GM18870 (cell line): ENCODE measurements around the gene SP140L.
"Not testable (repeated sequence)": the region's sequence is repeated elsewhere in the genome, so short reads cannot be mapped to it uniquely, and the experiment has no call there.

Experiments used
- ATAC-seq: cut with Tn5 transposase; IDR thresholded peaks from one replicate; pipeline ENCODE4 v1.9.1; 2021; ENCODE audit warnings: moderate library complexity; ENCODE audit not compliant: unreplicated experiment

SP140L gene

GRCh38 chr2:230326453-230327417, at the start of gene SP140L:
SP140L (plus strand) TSS chr2:230327193; CDS start chr2:230327270, 77 bp downstream.
- ATAC-seq, result peak; percentile 80

DNA sequence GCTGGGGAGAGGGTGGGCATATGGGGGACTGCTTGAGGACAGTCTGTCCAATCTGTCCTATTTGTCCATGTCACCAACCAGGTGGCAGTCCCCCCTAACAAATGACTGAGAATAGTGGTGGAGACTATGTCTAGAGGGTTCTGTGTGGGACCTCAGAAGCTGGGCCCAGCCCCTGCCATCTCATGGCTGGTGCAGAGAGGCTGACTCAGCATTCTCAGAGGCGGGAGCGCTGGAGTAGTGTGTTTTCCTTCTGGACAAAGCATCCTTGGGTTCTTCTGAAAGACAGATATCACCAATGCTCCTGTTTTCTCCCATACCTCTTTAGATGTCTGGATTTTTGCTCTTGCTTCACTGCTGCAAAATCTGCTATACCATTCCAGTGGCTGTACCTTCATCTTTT, 44.1 kb upstream of the SP140L start:
- ATAC-seq, result no peak

DNA sequence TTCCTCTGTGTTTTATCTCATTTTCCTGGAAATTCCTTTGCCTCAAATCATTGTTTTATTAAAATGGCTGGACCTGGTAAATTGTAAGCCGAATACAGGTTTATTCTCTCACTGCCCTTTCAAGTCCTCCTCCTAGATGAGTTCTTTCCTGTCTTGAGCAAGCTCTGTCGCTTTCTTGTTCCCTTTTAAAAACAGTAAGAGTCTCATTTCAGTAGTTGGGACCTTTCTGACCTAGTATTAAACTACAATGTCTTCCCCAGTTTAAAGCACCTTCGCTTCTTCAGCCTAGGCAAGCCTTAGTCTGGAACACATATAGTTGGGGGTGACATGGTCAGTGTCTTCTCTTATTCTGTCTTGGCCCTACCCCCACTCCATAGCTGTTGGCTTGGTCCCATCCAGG, 40.9 kb upstream of the SP140L start:
- no peak for ATAC-seq

DNA sequence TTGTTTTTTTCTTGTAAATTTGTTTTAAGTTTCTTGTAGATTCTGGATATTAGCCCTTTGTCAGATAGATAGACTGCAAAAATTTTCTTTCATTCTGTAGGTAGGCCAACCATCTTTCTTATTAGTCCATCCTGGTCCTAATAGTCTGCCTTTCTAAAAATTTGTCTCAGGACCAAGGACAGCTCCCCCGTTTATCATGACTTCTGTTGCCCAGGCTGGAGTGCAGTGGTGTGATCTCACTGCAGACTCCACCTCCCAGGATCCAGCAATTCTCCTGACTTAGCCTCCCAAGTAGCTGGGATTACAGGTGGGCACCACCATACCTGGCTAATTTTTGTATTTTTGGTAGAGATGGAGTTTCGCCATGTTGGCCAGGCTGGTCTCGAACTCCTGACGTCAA, 37.7 kb upstream of the SP140L start:
- not testable (repeated sequence) for ATAC-seq

DNA sequence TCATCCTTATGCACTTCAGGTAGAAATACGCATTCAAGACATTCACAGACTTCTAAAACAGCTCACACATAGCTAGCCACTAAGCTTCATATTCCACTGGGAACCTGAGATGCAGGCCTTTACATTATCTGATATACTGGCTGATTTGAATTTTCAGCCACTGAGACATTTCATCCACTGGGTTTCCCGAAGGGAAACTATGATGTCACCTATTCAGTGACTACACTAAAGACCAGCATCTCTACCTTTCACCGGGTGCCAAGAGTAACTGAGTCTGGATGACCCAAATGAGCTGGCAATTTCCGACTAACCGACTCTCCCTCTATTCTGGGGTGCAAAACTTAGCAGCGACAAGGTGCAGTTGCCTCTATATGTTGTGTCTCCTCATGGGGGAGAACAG, 31.8 kb upstream of the SP140L start:
- no peak for ATAC-seq

DNA sequence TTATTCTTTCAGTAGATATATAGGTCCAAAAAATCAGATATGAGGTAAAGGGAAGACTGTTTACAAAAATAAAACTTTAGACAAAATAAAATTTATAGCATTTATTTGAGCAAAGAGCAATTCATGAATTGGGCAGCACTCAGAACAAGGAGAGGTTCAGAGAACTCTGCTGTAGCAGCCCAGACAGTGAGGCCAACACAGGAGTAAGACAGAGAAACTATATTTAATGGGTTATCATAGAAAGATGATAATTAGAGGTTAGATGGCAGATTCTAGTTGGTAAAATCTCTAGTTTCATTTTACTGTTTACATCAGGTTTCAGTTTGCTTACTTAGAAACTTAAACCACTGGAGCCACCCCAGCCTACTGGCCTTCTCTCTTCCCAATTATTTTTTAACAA, 30.1 kb upstream of the SP140L start:
- ATAC-seq, result no peak

DNA sequence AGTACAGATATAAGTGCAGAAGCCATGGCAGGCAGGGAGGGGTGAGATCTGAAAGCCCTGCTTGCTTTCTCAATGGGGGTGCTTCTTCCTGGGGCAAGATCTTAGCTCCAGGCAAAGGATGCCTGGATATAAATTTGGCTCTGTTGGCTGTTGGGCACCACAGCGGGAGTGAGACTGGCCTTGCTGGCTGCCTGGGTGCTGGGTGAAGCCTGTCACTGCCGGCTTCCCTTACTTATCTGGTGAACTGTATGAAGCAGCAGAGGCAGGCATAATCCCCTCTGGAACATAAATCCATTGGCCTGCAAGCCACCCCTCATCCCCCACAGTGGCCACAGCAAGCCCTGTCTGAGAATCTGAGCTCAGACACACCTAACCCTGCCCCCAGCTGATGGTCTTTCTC, 27.4 kb upstream of the SP140L start:
- ATAC-seq, result no peak

- no peak for ATAC-seq
Observed at GRCh38 chr2:230305416-230306275, 21.3 kb upstream of the SP140L start.

- ATAC-seq, result no peak
Observed at GRCh38 chr2:230306474-230306873, 20.5 kb upstream of the SP140L start.

DNA sequence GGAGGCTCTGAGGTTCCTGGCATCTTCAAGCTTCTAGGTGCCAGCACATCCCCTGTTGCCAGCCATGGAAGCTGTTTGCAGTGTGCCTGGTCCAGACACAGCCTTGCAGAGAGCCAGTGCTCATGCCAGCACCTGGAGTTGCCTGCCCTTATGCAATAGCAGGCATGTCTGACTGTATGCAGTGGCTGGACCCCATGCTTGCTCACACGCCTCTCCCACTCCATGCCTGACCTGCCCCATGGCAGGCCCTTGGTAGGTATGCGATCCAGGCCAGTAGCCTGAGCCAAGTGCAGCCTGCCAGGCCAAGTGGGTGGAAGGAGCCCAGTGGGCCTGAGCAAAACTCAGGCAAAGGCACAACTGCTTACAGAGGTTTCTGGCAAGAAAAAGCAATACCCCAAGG, 19.5 kb upstream of the SP140L start:
- no peak for ATAC-seq

- no peak for ATAC-seq
Observed at GRCh38 chr2:230308402-230309000, 18.5 kb upstream of the SP140L start.

DNA sequence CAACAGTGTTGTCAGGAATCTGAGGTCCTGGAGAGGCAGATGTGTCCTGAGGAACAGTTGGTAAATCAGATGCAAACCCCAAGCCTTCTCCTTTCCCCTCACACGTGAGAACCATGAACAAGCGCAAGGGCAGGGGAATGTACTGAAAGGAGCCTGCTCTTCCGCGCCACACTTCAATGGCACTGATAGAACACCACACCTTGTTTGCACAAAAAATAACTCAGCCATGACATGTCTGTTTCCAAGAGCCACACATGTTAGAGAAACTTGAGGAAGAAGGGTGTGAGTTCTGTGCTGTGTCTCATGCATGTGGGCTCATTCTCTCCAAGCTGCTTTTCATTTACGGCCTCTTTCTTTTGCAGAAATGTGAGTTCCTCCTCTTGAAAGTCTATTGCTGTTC, 16.2 kb upstream of the SP140L start:
- not testable (repeated sequence) for ATAC-seq

GRCh38 chr2:230311634-230312033, 15.4 kb upstream of the SP140L start:
- not testable (repeated sequence) for ATAC-seq

GRCh38 chr2:230312638-230313037, 14.4 kb upstream of the SP140L start:
- ATAC-seq, result no peak

DNA sequence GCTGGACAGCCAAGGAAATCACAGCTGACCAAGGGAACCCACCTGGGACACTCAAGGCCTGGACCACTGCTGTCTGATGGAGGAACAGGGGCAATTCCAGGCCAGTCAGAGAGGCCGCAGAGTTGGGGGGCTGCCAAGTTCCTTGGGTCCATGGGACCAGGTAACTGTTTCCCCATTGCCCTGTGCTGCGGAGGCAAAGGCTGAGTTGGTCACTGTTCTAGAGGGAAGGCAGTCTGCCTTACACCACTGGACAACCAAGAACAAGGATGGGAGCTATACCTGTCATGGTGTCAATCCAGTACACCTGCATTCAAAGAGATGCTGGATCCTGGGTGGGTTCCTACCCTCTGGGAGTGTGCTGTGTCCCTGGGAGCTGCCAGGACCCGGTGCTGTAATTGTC, 9.6 kb upstream of the SP140L start:
- no peak for ATAC-seq

DNA sequence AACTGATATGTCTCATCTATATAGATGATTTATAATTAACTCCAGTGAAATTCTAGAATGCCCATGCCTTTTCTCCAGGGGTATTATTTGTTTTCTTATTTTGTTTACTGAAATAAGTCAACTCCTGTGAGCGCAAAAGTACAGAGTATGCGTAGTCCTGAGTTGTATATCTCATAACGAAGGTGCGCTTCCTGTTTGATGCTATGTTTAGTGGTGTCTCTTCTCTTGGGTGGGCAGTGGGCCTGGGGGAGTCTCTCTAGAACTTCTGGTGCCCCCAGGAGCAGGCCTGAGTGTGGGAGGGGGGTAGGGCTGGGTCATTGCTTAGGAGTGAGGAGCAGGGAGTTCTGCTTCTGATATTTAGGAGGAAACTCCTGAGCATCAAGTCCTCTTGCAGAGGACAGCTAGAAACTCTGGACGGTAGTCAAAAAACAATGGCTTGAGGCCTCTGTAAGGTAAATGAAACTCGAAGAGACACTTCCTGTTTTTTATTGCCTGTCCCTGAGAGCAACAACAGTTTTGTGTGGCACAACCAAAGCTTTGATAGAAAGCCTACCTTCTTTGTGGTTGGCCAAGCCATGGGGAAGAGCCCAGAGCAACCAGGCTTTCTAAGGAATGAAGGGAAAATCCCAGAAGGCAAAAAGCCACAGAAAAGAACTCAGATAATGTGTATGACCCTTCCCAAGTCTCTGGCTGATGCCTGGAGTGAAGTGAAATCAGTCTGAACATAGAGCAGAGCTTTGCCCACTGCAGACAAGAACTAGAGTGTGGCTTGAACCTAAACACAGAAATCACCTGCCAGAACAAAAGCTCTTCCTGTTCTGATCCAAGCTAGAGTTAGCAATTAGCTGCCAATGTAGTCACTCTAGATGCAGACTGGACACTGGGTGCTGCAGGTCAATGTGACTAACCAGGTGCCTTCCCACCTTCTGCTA, 8.5 kb upstream of the SP140L start:
- peak; percentile 42 for ATAC-seq

DNA sequence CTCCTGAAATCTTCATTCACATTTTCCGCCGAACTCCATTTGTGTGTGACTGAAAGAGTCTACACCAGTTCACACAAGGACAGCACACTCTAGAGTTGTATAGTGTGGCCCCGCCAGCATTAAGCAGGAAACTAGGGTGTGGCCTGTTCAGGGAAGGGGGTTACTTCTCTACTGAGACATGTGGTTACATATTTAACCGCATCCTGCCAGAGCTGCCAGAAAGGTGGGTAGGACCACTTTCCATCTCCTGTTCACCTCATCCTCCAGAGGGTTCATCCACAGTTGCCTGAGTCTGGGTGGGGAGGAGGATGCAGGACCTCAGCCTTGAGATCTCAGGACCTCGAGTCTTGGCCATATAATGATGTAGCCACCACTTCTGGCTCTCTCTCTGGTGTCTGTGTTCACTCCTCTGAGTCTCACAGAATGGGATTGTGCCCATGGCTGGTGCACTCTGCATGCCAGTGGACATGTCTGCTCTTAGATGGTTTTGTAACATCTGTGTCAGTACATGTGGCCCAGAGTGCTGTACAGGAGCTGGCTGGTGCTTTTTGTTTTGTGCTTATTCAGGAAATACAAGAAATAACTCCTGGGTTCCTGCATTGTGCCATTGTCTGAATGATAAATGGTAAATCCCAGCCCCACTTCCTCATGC, 7.7 kb upstream of the SP140L start:
- peak; percentile 87 for ATAC-seq

- no peak for ATAC-seq
Observed at GRCh38 chr2:230321031-230321430, 6.0 kb upstream of the SP140L start.

- ATAC-seq, result no peak
Observed at GRCh38 chr2:230322561-230323384, 4.2 kb upstream of the SP140L start.
